OCI-LY7 (cell line): ENCODE measurements around the gene UQCC3. TPM values are rescaled to one million over a fixed set of nuclear protein-coding genes. Genes with fewer than 3 reads are reported as not detected.
A peak's percentile ranks its signal among the peaks of the same experiment; 100 is the strongest.

Experiments used
- BruUV-seq: library from RNA; stranded (reverse); fragments of 400-500 nt; replicated peaks from 2 replicates; lab custom pipeline; 2021; lab: Mats Ljungman, UMichigan
- CTCF ChIA-PET: fragments of 300-600 bp; sonication (Branson Sonifier 250); formaldehyde crosslinking; loops from one replicate; lab custom pipeline; 2022; ENCODE audit warnings: antibody characterized with exemption; ENCODE audit not compliant: unreplicated experiment; lab: Charles Lee
- POLR2A ChIA-PET: fragments of 300-600 bp; sonication (Branson Sonifier 250); formaldehyde crosslinking; loops from one replicate; lab custom pipeline; 2022; ENCODE audit warnings: antibody characterized with exemption; lab: Charles Lee
- DNase-seq: peaks from one replicate; pipeline ENCODE4 v3.0.0-alpha.2; 2015; ENCODE audit warnings: low spot score
- H2AFZ ChIP-seq: fragments of 200-600 bp; sonication (generic), shearing (Covaris generic); 2 replicates; pipeline ENCODE4 v1.6.1; 2014; ENCODE audit warnings: mild to moderate bottlenecking, antibody characterized with exemption, low read length, moderate library complexity
- H3K27ac ChIP-seq: fragments of 200-600 bp; sonication (generic); 2 replicates; pipeline ENCODE4 v1.5.1; 2014; ENCODE audit warnings: mixed run types, low read depth, mild to moderate bottlenecking, moderate library complexity, low read length, inconsistent platforms; ENCODE audit not compliant: poor library complexity, severe bottlenecking
- H3K36me3 ChIP-seq: fragments of 200-600 bp; sonication (generic); 2 replicates; pipeline ENCODE4 v1.6.1; 2014; ENCODE audit warnings: mild to moderate bottlenecking, antibody characterized with exemption, low read length, moderate library complexity, mixed read lengths; ENCODE audit not compliant: insufficient read depth
- H3K4me1 ChIP-seq: fragments of 200-600 bp; sonication (generic); 2 replicates; pipeline ENCODE4 v1.5.1; 2014; ENCODE audit warnings: mild to moderate bottlenecking, low read length; ENCODE audit not compliant: insufficient read depth, poor library complexity, severe bottlenecking
- H3K4me2 ChIP-seq: fragments of 200-600 bp; sonication (generic); 2 replicates; pipeline ENCODE4 v1.6.1; 2014; ENCODE audit warnings: mild to moderate bottlenecking, low read length
- H3K4me3 ChIP-seq: fragments of 200-600 bp; sonication (generic); 2 replicates; pipeline ENCODE4 v1.5.1; 2014; ENCODE audit warnings: mild to moderate bottlenecking, low read depth, low read length; ENCODE audit not compliant: poor library complexity, severe bottlenecking
- H3K79me2 ChIP-seq: fragments of 200-600 bp; sonication (generic); 2 replicates; pipeline ENCODE4 v1.6.1; 2016; ENCODE audit warnings: low read depth, mild to moderate bottlenecking, low read length, moderate library complexity, mixed read lengths; ENCODE audit not compliant: insufficient read depth
- H3K9me2 ChIP-seq: fragments of 200-600 bp; sonication (generic); 2 replicates; pipeline ENCODE4 v1.6.1; 2016; ENCODE audit warnings: mild to moderate bottlenecking, low read length, mixed read lengths; ENCODE audit not compliant: insufficient read depth
- H3K9me3 ChIP-seq: fragments of 200-600 bp; sonication (generic); 2 replicates; pipeline ENCODE4 v1.6.1; 2014; ENCODE audit warnings: mild to moderate bottlenecking, mixed run types, low read length, mixed read lengths
- H4K20me1 ChIP-seq: fragments of 200-600 bp; sonication (generic); 2 replicates; pipeline ENCODE4 v1.6.1; 2014; ENCODE audit warnings: mild to moderate bottlenecking, antibody characterized with exemption, low read length, moderate library complexity, mixed read lengths; ENCODE audit not compliant: insufficient read depth
- CTCF ChIP-seq: fragments of 200-600 bp; sonication (generic); conservative IDR thresholded peaks from 2 replicates; pipeline ENCODE4 v1.5.1; 2014; ENCODE audit warnings: mild to moderate bottlenecking, antibody characterized with exemption, low read length, moderate library complexity, mixed read lengths
- EZH2phosphoT487 ChIP-seq: fragments of 200-600 bp; sonication (generic); IDR thresholded peaks from 2 replicates; pipeline ENCODE4 v1.6.1; 2018; ENCODE audit warnings: low read depth, borderline replicate concordance, mild to moderate bottlenecking, mixed run types, antibody characterized with exemption, low read length, moderate library complexity, mixed read lengths
- intact Hi-C: fragments of 100-400 bp; cut with micrococcal nuclease; formaldehyde crosslinking; loops from one replicate; pipeline ENCODE4 v1.10.0; 2022; ENCODE audit not compliant: unreplicated experiment
- total RNA-seq, 2 experiments: library from RNA; depleted of rRNA in 1 of 2; stranded (reverse); fragments of >200 nt in 1 of 2; shearing (Covaris generic) in 1 of 2; gene quantifications; 2 replicates each; pipeline ENCODE4 v1.2.3, GENCODE V29; 2014 to 2022

The UQCC3 gene
- total RNA-seq, 2 experiments from 2014 or later: 15.5 to 40.0 TPM

GRCh38 chr11:62678433-62678769 lies 6.9 kb downstream of the UQCC3 start:
- H3K79me2 ChIP-seq: peaks cover 25% of the 10 kb centered on the region; the same call in 1 of the 2 replicates
- H3K9me3 ChIP-seq: no peaks in the 10 kb centered on the region
- no peaks in the 10 kb centered on the region for H3K9me2 ChIP-seq
- DNase-seq: no peak
- no peaks in the 10 kb centered on the region for H4K20me1 ChIP-seq
- H3K4me2 ChIP-seq: peak overlapping the region; percentile 96
- no TSS peak for BruUV-seq
- peaks cover 40% of the 10 kb centered on the region for H3K4me1 ChIP-seq
- H2AFZ ChIP-seq: peak overlapping the region; percentile 99; the same call in 1 of the 2 replicates
- CTCF ChIA-PET: no interaction called here
- intact Hi-C loops: loop anchor here (5.0 kb wide), 1 partner anchor 109 kb away; the partner anchor contains the start of gene TMEM179B
- POLR2A ChIA-PET: no interaction called here
- H3K4me3 ChIP-seq: peak overlapping the region; percentile 93
- peak overlapping the region; percentile 57 for H3K27ac ChIP-seq
- no peak for TF ChIP-seq CTCF
- TF ChIP-seq EZH2phosphoT487: no peak
- peaks cover 37% of the 10 kb centered on the region for H3K36me3 ChIP-seq

GRCh38 chr11:62678770-62679696 lies 7.6 kb downstream of the UQCC3 start, which contains the start of gene UBXN1:
TSS of gene UBXN1 (minus strand) at chr11:62679073. CDS start at chr11:62678923, 150 bp downstream.
- H3K27ac ChIP-seq: peak within 1 kb of the TSS; percentile 57
- H3K9me3 ChIP-seq: no peaks in the 10 kb centered on the region
- peak within 1 kb of the TSS; percentile 96 for H3K4me2 ChIP-seq
- BruUV-seq: TSS peak; percentile 88
- H3K9me2 ChIP-seq: no peaks in the 10 kb centered on the region
- H3K4me1 ChIP-seq: peaks cover 35% of the 10 kb centered on the region
- peak; percentile 87 for DNase-seq
- H4K20me1 ChIP-seq: no peaks in the 10 kb centered on the region
- H3K4me3 ChIP-seq: peak within 1 kb of the TSS; percentile 93
- H3K79me2 ChIP-seq: peaks cover 20% of the 10 kb centered on the region; the same call in 1 of the 2 replicates
- peak within 1 kb of the TSS; percentile 99 for H2AFZ ChIP-seq
- H3K36me3 ChIP-seq: peaks cover 31% of the 10 kb centered on the region
- ChIA-PET POLR2A (interaction anchor here (0.6 to 1.2 kb wide), 6 partner anchors 11 to 94 kb away, joined by 3 to 4 read pairs (median 3); no protein-coding TSS in a partner anchor), CTCF (no interaction called here)
- intact Hi-C loops: loop anchor here (5.0 kb wide), 1 partner anchor 108 kb away; the partner anchor contains the start of gene TMEM179B
- TF ChIP-seq CTCF (no peak), EZH2phosphoT487 (no peak)
